Measurements from ENCODE around the gene CRB2.

The CRB2 gene

GRCh38 chr9:123353041-123353440 is 3.0 kb upstream of the CRB2 start:
- no peak for TF ChIP-seq ZNF565 (CRISPR knock-in tag; conservative IDR thresholded peaks at IDR 0.05; ENCODE audit: low read depth)
- TF ChIP-seq SNAI2 (CRISPR knock-in tag; IDR thresholded peaks at IDR 0.05) = no peak
- TF ChIP-seq ARNTL (CRISPR knock-in tag; IDR thresholded peaks at IDR 0.05; ENCODE audit: borderline replicate concordance, low read depth) = no peak
- no peak for TF ChIP-seq PATZ1 (CRISPR knock-in tag; IDR thresholded peaks at IDR 0.05; ENCODE audit: borderline replicate concordance)
- no peak for TF ChIP-seq ISL1 (CRISPR knock-in tag; IDR thresholded peaks at IDR 0.05)
- TF ChIP-seq BACH2 (CRISPR knock-in tag; IDR thresholded peaks at IDR 0.05; ENCODE audit: borderline replicate concordance) = no peak
- TF ChIP-seq ESRRG (CRISPR knock-in tag; IDR thresholded peaks at IDR 0.05) = no peak
- no peak for TF ChIP-seq TSHZ2 (CRISPR knock-in tag; IDR thresholded peaks at IDR 0.05)
- no peak for TF ChIP-seq GLIS3 (CRISPR knock-in tag; IDR thresholded peaks at IDR 0.05)
- no peak for TF ChIP-seq OSR1 (CRISPR knock-in tag; IDR thresholded peaks at IDR 0.05)
- no peak for TF ChIP-seq RARB (CRISPR knock-in tag; IDR thresholded peaks at IDR 0.05)
- TF ChIP-seq ZC3H10 (CRISPR knock-in tag; IDR thresholded peaks at IDR 0.05) = no peak
- no peak for TF ChIP-seq TOX (CRISPR knock-in tag; IDR thresholded peaks at IDR 0.05; ENCODE audit: borderline replicate concordance)
- TF ChIP-seq ZNF70 (CRISPR knock-in tag; IDR thresholded peaks at IDR 0.05) = no peak
- TF ChIP-seq CSRNP3 (CRISPR knock-in tag; IDR thresholded peaks at IDR 0.05) = no peak
- TF ChIP-seq ZFP3 (CRISPR knock-in tag; IDR thresholded peaks at IDR 0.05) = no peak
- TF ChIP-seq POU6F1 (CRISPR knock-in tag; IDR thresholded peaks at IDR 0.05; ENCODE audit: borderline replicate concordance, low read depth) = no peak
- no peak for ATAC-seq

- peak; percentile 90 for ATAC-seq
Measured at GRCh38 chr9:123353984-123354591, 1.9 kb upstream of the CRB2 start.

GRCh38 chr9:123354806-123355508 is 1.0 kb upstream of the CRB2 start:
- TF ChIP-seq PATZ1 (CRISPR knock-in tag; IDR thresholded peaks at IDR 0.05; ENCODE audit: borderline replicate concordance) = no peak
- no peak for ATAC-seq

More at GRCh38 chr9:123353984-123354591, 1.9 kb upstream of the CRB2 start:
- TF ChIP-seq ZNF565 (CRISPR knock-in tag; conservative IDR thresholded peaks at IDR 0.05; ENCODE audit: low read depth) = no peak
